Right lobe of liver (tissue), 6 donors: ENCODE data around the gene C22orf31. TPM values are rescaled to one million over a fixed set of nuclear protein-coding genes. Genes with fewer than 3 reads are reported as not detected.

Experiments used
- ATAC-seq, 4 donors: fragments of 200-7000 bp; cut with Tn5 transposase; one replicate each; pipeline ENCODE4 v1.9.1; 2020; ENCODE audit warnings: mild to moderate bottlenecking in 4 of 4, moderate library complexity in 4 of 4
- DNase-seq, 3 donors: peaks; one replicate each; pipeline ENCODE4 v3.0.0-alpha.2; 2020
- H3K27ac ChIP-seq, 3 donors: fragments of 200-600 bp; one replicate each; pipeline ENCODE4 v1.8.0; 2022
- H3K27me3 ChIP-seq, 2 donors: fragments of 200-600 bp; one replicate each; pipeline ENCODE4 v1.8.0; 2022
- H3K36me3 ChIP-seq, 4 donors: fragments of 200-600 bp; sonication (generic) in 1 of 4; one replicate each; pipeline versions ENCODE4 v1.5.1 to v1.8.0; 2017 to 2022; ENCODE audit warnings: control low read depth in 1 of 4
- H3K4me1 ChIP-seq, 4 donors: fragments of 200-600 bp; sonication (generic) in 1 of 4; one replicate each; pipeline versions ENCODE4 v1.5.1 to v1.8.0; 2017 to 2022; ENCODE audit warnings: control low read depth in 1 of 4
- H3K4me3 ChIP-seq, 3 donors: fragments of 200-600 bp; one replicate each; pipeline ENCODE4 v1.8.0; 2022
- H3K9me3 ChIP-seq, 4 donors: fragments of 200-600 bp; sonication (generic) in 1 of 4; one replicate each; pipeline versions ENCODE4 v1.5.1 to v1.8.0; 2017 to 2022; ENCODE audit warnings: control low read depth in 1 of 4
- CTCF ChIP-seq, 4 donors: fragments of 200-600 bp in 3 of 4; fragments of 450-650 bp in 1 of 4; IDR thresholded peaks; one replicate each; pipeline versions ENCODE4 v1.5.1 to v1.8.0; 2016 to 2022; ENCODE audit warnings: antibody characterized with exemption in 4 of 4, mild to moderate bottlenecking in 2 of 4
- POLR2A ChIP-seq: fragments of 450-650 bp; IDR thresholded peaks from one replicate; pipeline ENCODE4 v1.6.1; 2017; ENCODE audit warnings: antibody characterized with exemption, mild to moderate bottlenecking
- WGBS: methylation state at CpG from one replicate; pipeline ENCODE4 v1.1.6; 2018; ENCODE audit warnings: low coverage, low lambda C conversion rate; ENCODE audit not compliant: insufficient coverage; ENCODE audit errors: missing lambda C conversion rate; 5-methylcytosine and 5-hydroxymethylcytosine counted together
- intact Hi-C, 2 donors: fragments of 100-400 bp; cut with DNase I; formaldehyde crosslinking; loops; one replicate each; pipeline versions ENCODE4 v1.11.2 to v1.14.1; 2022
- total RNA-seq, 6 experiments: library from RNA; depleted of rRNA in 2 of 6; stranded (reverse); fragments of >200 nt in 2 of 6; fragmentation: NEBNext Ultra II Directional in 3 of 6; extraction: Animal tissue kit (Norgen Biotek cat#: 25700) in 3 of 6; gene quantifications; one replicate each; pipeline versions ENCODE4 v1.1.0 to v1.2.4, GENCODE V29; 2016 to 2023
- donor health status: DM: no; HTN: yes; CAD: no.
- donor health status: DM: no; HTN: no; CAD: no.
- donor health status: DM: no; HTN: no; CAD: no.
- donor health status: DM: no; HTN: yes; CAD: no.
- donor health status: DM: no; HTN: yes; CAD: no.

Gene C22orf31
- total RNA-seq, 6 experiments from 2014 or later: not detected

GRCh38 chr22:29037340-29037932, 24.2 kb downstream of the C22orf31 start:
- intact Hi-C loops: no loop called here
- H3K27ac ChIP-seq: peak overlapping the region in 2 of 3 donors; percentile 8 to 43
- ATAC-seq: peak; percentile 28 to 64 (median 50)

GRCh38 chr22:29032584-29032983, 29.0 kb downstream of the C22orf31 start:
- intact Hi-C loops: no loop called here

More at GRCh38 chr22:29037340-29037932, 24.2 kb downstream of the C22orf31 start:
- H3K9me3 ChIP-seq: no peaks in the 10 kb centered on the region
- H3K4me1 ChIP-seq: peaks cover 0 to 42% (median 6%) of the 10 kb centered on the region in 4 donors
- DNase-seq: no peak
- H3K27me3 ChIP-seq: no peaks in the 10 kb centered on the region
- no peaks in the 10 kb centered on the region for H3K36me3 ChIP-seq
- H3K4me3 ChIP-seq: no peak overlapping the region
- WGBS: 35% methylated on average over 3 of the region's 4 CpGs
- TF ChIP-seq POLR2A (no peak), CTCF (IDR thresholded peaks at IDR 0.05) (no peak)

GRCh38 chr22:29032014-29032475, 29.6 kb downstream of the C22orf31 start:
- peak overlapping the region in 1 of 3 donors; percentile 12 for H3K4me3 ChIP-seq
- TF ChIP-seq CTCF (IDR thresholded peaks at IDR 0.05) (no peak), POLR2A (no peak)
- no peaks in the 10 kb centered on the region for H3K27me3 ChIP-seq
- DNase-seq (peak in 2 of 3 donors; percentile 66 to 69), ATAC-seq (peak; percentile 6 to 42 (median 26))
- intact Hi-C loops: no loop called here
- no peaks in the 10 kb centered on the region for H3K9me3 ChIP-seq
- H3K36me3 ChIP-seq: no peaks in the 10 kb centered on the region
- 28% methylated on average over 5 of the region's 8 CpGs for WGBS
- H3K4me1 ChIP-seq: peaks cover 0 to 61% (median 14%) of the 10 kb centered on the region in 4 donors
- H3K27ac ChIP-seq: peak overlapping the region; percentile 85 to 94 (median 92)

More at GRCh38 chr22:29032584-29032983, 29.0 kb downstream of the C22orf31 start:
- ATAC-seq: peak; percentile 66 to 84 (median 71)
- Histone ChIP-seq H3K36me3 (no peaks in the 10 kb centered on the region), H3K27ac (peak overlapping the region; percentile 85 to 94 (median 92)), H3K4me1 (peaks cover 0 to 64% (median 14%) of the 10 kb centered on the region in 4 donors), H3K9me3 (no peaks in the 10 kb centered on the region), H3K4me3 (no peak overlapping the region), H3K27me3 (no peaks in the 10 kb centered on the region)
- peak; percentile 49 to 86 (median 77) for DNase-seq
- no peak for TF ChIP-seq CTCF (IDR thresholded peaks at IDR 0.05)
- peak; percentile 89 for TF ChIP-seq POLR2A
- WGBS: 20% methylated on average over 2 of the region's 2 CpGs

GRCh38 chr22:29031227-29032011, 30.2 kb downstream of the C22orf31 start:
- Histone ChIP-seq H3K4me3 (peak overlapping the region; percentile 12 to 45 (median 22)), H3K9me3 (no peaks in the 10 kb centered on the region), H3K27ac (peak overlapping the region; percentile 85 to 94 (median 92)), H3K27me3 (no peaks in the 10 kb centered on the region), H3K36me3 (no peaks in the 10 kb centered on the region), H3K4me1 (peaks cover 0 to 55% (median 14%) of the 10 kb centered on the region in 4 donors)
- DNase-seq: peak; percentile 60 to 63 (median 61)
- no peak for TF ChIP-seq CTCF (IDR thresholded peaks at IDR 0.05)
- peak; percentile 55 for TF ChIP-seq POLR2A
- 11% methylated on average over 15 of the region's 18 CpGs for WGBS
- intact Hi-C loops: no loop called here
- peak; percentile 7 to 62 (median 30) for ATAC-seq
